Endothelial cell of umbilical vein (primary cell): ENCODE results near the gene ZNF365.

Source experiments
- EZH2 ChIP-seq: IDR thresholded peaks from 2 replicates; pipeline ENCODE4 v1.6.1; 2012; ENCODE audit warnings: borderline replicate concordance, low read depth, mild to moderate bottlenecking, moderate library complexity, low read length, inconsistent platforms; ENCODE audit not compliant: severe bottlenecking
- POLR2A ChIP-seq: IDR thresholded peaks from 2 replicates; pipeline ENCODE4 v1.6.1; 2012; ENCODE audit warnings: low read depth, mild to moderate bottlenecking, control low read depth, low read length
- TF ChIP-seq, protein P1 (sequence below), 2 donors: IDR thresholded peaks; 1 replicate in 1 of 2; 2 replicates in 1 of 2; pipeline ENCODE4 v1.5.1; 2011; ENCODE audit warnings: low read length in 2 of 2, mild to moderate bottlenecking in 2 of 2, moderate library complexity in 2 of 2, control low read depth in 1 of 2, inconsistent platforms in 1 of 2, low read depth in 1 of 2; ENCODE audit not compliant: insufficient read depth in 1 of 2; ENCODE audit errors: extremely low read depth in 1 of 2

DNA sequence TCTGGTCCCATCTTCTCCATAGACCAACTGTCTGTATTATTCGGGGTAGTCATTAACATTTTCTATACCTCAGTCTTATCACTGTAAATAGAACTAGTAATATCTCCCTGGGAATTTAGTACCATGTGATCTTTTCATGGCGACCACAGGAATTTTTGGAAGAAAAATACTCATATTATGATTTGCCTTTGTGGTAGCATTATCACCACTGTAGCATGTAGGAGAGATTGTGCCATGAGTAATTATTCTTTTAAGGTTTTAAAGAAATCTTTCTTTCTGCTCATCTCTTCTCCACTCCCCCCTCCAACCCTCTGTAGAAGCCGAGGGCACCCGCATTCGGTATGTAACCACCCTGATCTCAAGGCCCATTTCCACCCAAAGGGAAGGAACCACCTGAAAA, 25.0 kb downstream of the ZNF365 start:
- no peak for TF ChIP-seq EZH2
- TF ChIP-seq, protein P1, sequence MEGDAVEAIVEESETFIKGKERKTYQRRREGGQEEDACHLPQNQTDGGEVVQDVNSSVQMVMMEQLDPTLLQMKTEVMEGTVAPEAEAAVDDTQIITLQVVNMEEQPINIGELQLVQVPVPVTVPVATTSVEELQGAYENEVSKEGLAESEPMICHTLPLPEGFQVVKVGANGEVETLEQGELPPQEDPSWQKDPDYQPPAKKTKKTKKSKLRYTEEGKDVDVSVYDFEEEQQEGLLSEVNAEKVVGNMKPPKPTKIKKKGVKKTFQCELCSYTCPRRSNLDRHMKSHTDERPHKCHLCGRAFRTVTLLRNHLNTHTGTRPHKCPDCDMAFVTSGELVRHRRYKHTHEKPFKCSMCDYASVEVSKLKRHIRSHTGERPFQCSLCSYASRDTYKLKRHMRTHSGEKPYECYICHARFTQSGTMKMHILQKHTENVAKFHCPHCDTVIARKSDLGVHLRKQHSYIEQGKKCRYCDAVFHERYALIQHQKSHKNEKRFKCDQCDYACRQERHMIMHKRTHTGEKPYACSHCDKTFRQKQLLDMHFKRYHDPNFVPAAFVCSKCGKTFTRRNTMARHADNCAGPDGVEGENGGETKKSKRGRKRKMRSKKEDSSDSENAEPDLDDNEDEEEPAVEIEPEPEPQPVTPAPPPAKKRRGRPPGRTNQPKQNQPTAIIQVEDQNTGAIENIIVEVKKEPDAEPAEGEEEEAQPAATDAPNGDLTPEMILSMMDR (IDR thresholded peaks at IDR 0.05; ENCODE audit: extremely low read depth in 1 of 2, insufficient read depth in 1 of 2, low read depth in 1 of 2, low read length in 2 of 2) = no peak
- TF ChIP-seq POLR2A = no peak
